Body of pancreas (tissue), 4 donors: Measurements from ENCODE around the gene MRPL49.

ENCODE experiments used
- POLR2A ChIP-seq, 3 donors: fragments of 450-650 bp; IDR thresholded peaks; one replicate each; pipeline ENCODE4 v1.6.1; 2016; ENCODE audit warnings: antibody characterized with exemption in 3 of 3, mild to moderate bottlenecking in 2 of 3
- TF ChIP-seq, protein P1 (sequence below), 7 experiments: fragments of 450-650 bp in 4 of 7; fragments of 200-600 bp in 3 of 7; sonication (generic) in 3 of 7; IDR thresholded peaks; one replicate each; pipeline ENCODE4 v1.5.1; 2016 to 2019; ENCODE audit warnings: antibody characterized with exemption in 7 of 7

DNA sequence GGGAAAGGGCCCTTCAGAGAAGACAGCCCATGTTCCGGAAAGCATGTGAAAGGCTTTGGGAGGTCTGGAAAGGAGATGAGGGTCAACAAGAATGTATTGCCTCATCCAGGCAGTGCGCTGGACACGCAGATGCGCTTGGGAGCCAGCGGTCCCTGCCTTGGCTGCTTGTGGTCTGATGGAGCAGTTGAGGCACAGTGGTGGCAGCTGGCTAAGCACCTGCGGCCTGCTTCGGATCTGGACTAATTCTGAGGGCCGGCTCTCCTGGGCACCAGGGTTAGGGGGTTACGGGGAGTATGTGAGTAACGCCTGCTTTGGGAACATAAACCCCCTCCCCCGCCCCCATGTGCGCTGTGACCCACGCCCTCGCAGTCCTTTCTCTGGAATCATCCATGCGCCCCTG, 15.0 kb upstream of the MRPL49 start:
- TF ChIP-seq POLR2A (IDR thresholded peaks at IDR 0.05): no peak
- TF ChIP-seq, protein P1, sequence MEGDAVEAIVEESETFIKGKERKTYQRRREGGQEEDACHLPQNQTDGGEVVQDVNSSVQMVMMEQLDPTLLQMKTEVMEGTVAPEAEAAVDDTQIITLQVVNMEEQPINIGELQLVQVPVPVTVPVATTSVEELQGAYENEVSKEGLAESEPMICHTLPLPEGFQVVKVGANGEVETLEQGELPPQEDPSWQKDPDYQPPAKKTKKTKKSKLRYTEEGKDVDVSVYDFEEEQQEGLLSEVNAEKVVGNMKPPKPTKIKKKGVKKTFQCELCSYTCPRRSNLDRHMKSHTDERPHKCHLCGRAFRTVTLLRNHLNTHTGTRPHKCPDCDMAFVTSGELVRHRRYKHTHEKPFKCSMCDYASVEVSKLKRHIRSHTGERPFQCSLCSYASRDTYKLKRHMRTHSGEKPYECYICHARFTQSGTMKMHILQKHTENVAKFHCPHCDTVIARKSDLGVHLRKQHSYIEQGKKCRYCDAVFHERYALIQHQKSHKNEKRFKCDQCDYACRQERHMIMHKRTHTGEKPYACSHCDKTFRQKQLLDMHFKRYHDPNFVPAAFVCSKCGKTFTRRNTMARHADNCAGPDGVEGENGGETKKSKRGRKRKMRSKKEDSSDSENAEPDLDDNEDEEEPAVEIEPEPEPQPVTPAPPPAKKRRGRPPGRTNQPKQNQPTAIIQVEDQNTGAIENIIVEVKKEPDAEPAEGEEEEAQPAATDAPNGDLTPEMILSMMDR (IDR thresholded peaks at IDR 0.05): no peak
